NCI-H2227 (cell line): ENCODE data around the gene APBA1.
"Not testable (repeated sequence)": the region's sequence is repeated elsewhere in the genome, so short reads cannot be mapped to it uniquely, and the experiment has no call there.

ENCODE experiments used
- DNase-seq: peaks from one replicate; lab custom pipeline; 2025; ENCODE audit not compliant: unreplicated experiment; lab: John Stamatoyannopoulos, UW

The APBA1 gene

GRCh38 chr9:69446496-69446895 lies 225.7 kb downstream of the APBA1 start:
- DNase-seq: no peak

- DNase-seq: no peak
These were observed 226.9 kb downstream of the APBA1 start for GRCh38 chr9:69445251-69445650.

- no peak for DNase-seq
These were observed 227.4 kb downstream of the APBA1 start for GRCh38 chr9:69444791-69445190.

- DNase-seq: no peak
These were observed 228.2 kb downstream of the APBA1 start for GRCh38 chr9:69444021-69444420.

- DNase-seq: no peak
These were observed 229.0 kb downstream of the APBA1 start for GRCh38 chr9:69443178-69443577.

- DNase-seq: no peak
These were observed 229.7 kb downstream of the APBA1 start for GRCh38 chr9:69442486-69442885.

- not testable (repeated sequence) for DNase-seq
These were observed 231.8 kb downstream of the APBA1 start for GRCh38 chr9:69440254-69440955.

- DNase-seq: not testable (repeated sequence)
These were observed 232.5 kb downstream of the APBA1 start for GRCh38 chr9:69439654-69440053.

- no peak for DNase-seq
These were observed 238.2 kb downstream of the APBA1 start for GRCh38 chr9:69433968-69434367.

- DNase-seq: no peak
These were observed 238.8 kb downstream of the APBA1 start for GRCh38 chr9:69433392-69433791.

GRCh38 chr9:69432623-69433022 lies 239.5 kb downstream of the APBA1 start:
- DNase-seq: no peak

GRCh38 chr9:69431777-69432176 lies 240.4 kb downstream of the APBA1 start:
- DNase-seq: no peak

- no peak for DNase-seq
These were observed 241.0 kb downstream of the APBA1 start for GRCh38 chr9:69431203-69431602.

- DNase-seq: no peak
These were observed 242.0 kb downstream of the APBA1 start for GRCh38 chr9:69430206-69430605.

- DNase-seq: no peak
These were observed 242.9 kb downstream of the APBA1 start for GRCh38 chr9:69429281-69429680.

- no peak for DNase-seq
These were observed 244.0 kb downstream of the APBA1 start for GRCh38 chr9:69428017-69428785.

- DNase-seq: no peak
These were observed 244.9 kb downstream of the APBA1 start for GRCh38 chr9:69427286-69427685.

GRCh38 chr9:69425136-69425801 lies 246.9 kb downstream of the APBA1 start:
- no peak for DNase-seq

GRCh38 chr9:69421908-69422801 lies 250.0 kb downstream of the APBA1 start:
- DNase-seq: peak; percentile 63

- no peak for DNase-seq
These were observed 251.4 kb downstream of the APBA1 start for GRCh38 chr9:69420611-69421270.
